Ectodermal cell (in vitro differentiated cells): ENCODE data around the gene CC2D1A.

ENCODE experiments used
- H3K27ac ChIP-seq: 2 replicates; pipeline ENCODE4 v1.7.0; 2013; ENCODE audit warnings: mild to moderate bottlenecking, low read depth, low read length; ENCODE audit not compliant: insufficient read depth, poor library complexity, severe bottlenecking
- H3K27me3 ChIP-seq: 2 replicates; pipeline ENCODE4 v1.7.0; 2013; ENCODE audit warnings: mild to moderate bottlenecking, low read length; ENCODE audit not compliant: insufficient read depth, control insufficient read depth, poor library complexity, severe bottlenecking
- H3K36me3 ChIP-seq: one replicate; pipeline ENCODE4 v1.7.0; 2013; ENCODE audit warnings: low read length; ENCODE audit not compliant: control insufficient read depth, insufficient read depth
- H3K4me1 ChIP-seq: one replicate; pipeline ENCODE4 v1.7.0; 2013; ENCODE audit warnings: low read length; ENCODE audit not compliant: control insufficient read depth, insufficient read depth
- H3K4me3 ChIP-seq: 2 replicates; pipeline ENCODE4 v1.7.0; 2013; ENCODE audit warnings: low read depth, low read length, control low read depth; ENCODE audit not compliant: insufficient read depth
- H3K9me3 ChIP-seq: 2 replicates; pipeline ENCODE4 v1.7.0; 2013; ENCODE audit warnings: mild to moderate bottlenecking, low read length, moderate library complexity; ENCODE audit not compliant: control insufficient read depth
- WGBS, 2 experiments: methylation state at CpG; one replicate each; pipeline ENCODE4 v1.1.7; 2013; ENCODE audit warnings: missing lambda C conversion rate in 2 of 2; 5-methylcytosine and 5-hydroxymethylcytosine counted together

CC2D1A gene

DNA sequence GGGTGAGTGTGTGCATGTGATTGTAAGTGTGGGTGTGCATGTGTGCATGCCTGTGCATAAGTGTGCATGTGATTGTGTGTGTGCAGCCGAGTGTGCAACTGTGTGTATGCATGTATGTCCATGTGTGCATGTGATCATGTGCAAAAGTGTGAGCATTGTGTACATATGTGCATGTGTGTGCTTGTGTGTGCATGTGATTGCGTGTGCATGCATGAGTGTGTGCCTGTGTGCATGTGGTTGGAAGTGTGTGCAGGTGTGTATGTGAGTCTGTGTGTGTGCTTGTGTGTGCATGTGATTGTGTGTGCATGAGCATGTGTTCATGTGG lies 28.7 kb downstream of the CC2D1A start:
- H3K4me3 ChIP-seq = no peak overlapping the region
- no peaks in the 10 kb centered on the region for H3K9me3 ChIP-seq
- WGBS, 2 experiments = 92 to 95% methylated on average over 2 of the region's 2 CpGs

GRCh38 chr19:13935765-13936510 lies 29.9 kb downstream of the CC2D1A start:
- no peaks in the 10 kb centered on the region for H3K27me3 ChIP-seq
- WGBS, 2 experiments = 60 to 65% methylated on average over 20 to 22 of the region's 22 CpGs

More for the DNA sequence above, 28.7 kb downstream of the CC2D1A start:
- no peaks in the 10 kb centered on the region for H3K36me3 ChIP-seq
- peaks cover 29% of the 10 kb centered on the region for H3K4me1 ChIP-seq
- no peak overlapping the region for H3K27ac ChIP-seq
- no peaks in the 10 kb centered on the region for H3K27me3 ChIP-seq

GRCh38 chr19:13937479-13938300 lies 31.7 kb downstream of the CC2D1A start:
- H3K27me3 ChIP-seq = no peaks in the 10 kb centered on the region
- no peaks in the 10 kb centered on the region for H3K36me3 ChIP-seq
- H3K9me3 ChIP-seq = no peaks in the 10 kb centered on the region
- no peak overlapping the region for H3K27ac ChIP-seq
- WGBS, 2 experiments = 34 to 36% methylated on average over 29 of the region's 29 CpGs
- H3K4me3 ChIP-seq = no peak overlapping the region
- peaks cover 29% of the 10 kb centered on the region for H3K4me1 ChIP-seq

More at GRCh38 chr19:13935765-13936510, 29.9 kb downstream of the CC2D1A start:
- H3K4me1 ChIP-seq = peaks cover 29% of the 10 kb centered on the region
- H3K4me3 ChIP-seq = no peak overlapping the region
- no peaks in the 10 kb centered on the region for H3K36me3 ChIP-seq
- H3K9me3 ChIP-seq = no peaks in the 10 kb centered on the region
- no peak overlapping the region for H3K27ac ChIP-seq

DNA sequence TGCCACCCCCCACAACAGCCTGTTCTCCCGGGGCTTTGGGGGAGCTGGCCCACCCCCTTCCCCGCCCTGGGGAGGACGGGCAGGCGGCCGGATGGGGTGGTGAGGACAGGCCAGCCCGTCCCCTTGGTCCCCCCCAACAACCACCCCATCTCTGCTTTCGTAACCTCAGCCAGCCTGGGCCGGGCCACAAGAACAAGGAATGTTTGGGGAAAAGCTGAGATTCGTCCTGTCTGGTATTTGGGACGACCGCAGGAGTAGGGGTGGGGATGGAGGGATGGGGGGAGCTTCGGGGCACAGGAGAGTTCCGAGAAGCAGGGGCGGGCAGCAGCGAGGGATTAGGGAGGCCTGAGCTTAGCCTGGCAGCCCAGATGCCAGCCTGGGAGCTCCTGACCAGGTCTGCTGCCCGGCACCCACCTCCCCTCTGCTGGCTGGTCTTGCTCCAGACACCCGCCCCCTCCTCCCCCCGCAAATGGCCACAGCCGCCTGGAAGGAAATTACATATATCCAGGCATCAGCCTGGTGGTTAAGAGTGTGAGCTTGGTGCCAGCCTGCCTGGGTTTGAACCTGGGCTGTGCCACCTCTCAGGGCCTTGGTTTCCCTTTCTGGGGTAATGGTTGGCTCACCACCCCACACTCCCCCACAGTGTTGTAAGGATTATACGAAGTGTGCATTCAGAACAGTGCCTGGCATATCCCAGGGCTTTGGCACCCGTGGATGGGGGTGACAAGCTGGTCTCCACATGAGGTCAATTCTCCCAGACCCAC lies 32.5 kb downstream of the CC2D1A start, which contains the start of gene PODNL1:
Gene PODNL1 (minus strand): TSS at position 117 of the 764 bp plus-strand sequence. CDS start 236 bp downstream, outside the sequence.
- no peak within 1 kb of the TSS for H3K4me3 ChIP-seq
- H3K9me3 ChIP-seq = no peaks in the 10 kb centered on the region
- 56 to 61% methylated on average over 16 to 21 of the region's 21 CpGs for WGBS, 2 experiments
- H3K27me3 ChIP-seq = no peaks in the 10 kb centered on the region
- H3K4me1 ChIP-seq = peaks cover 29% of the 10 kb centered on the region
- H3K27ac ChIP-seq = no peak within 1 kb of the TSS
- H3K36me3 ChIP-seq = no peaks in the 10 kb centered on the region

DNA sequence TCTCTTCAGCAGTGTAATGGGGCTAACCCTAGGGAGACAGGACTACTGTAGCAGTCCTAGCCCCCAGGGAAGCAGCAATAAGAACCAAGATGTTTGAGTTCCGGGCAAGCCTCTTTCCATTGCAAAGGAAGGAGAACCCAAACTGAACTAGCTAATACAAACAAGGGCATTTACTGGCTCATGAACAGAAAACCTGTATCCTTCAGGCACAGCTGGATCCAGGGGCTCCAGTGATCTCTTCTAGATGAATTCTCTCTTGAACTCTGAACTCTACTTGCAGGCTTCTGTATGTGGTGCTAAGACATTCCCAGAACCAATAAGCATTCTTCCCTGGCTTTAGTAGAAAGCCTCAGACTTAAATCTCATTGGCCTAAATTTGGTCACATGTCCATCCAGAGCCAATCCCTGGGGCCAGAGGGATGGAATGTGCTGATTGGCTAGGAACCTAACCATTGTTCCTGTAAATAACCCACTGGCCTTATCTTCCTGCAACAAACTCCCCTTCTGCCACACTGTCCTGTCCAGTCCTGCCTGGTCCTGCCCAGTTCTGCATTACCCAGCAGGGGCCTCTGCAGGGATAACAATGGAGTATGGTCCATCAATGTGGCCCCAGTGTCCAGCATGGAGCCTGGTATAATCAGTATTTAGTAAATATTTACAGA lies 36.2 kb downstream of the CC2D1A start:
- Histone ChIP-seq H3K36me3 (no peaks in the 10 kb centered on the region), H3K4me1 (peaks cover 16% of the 10 kb centered on the region), H3K27me3 (no peaks in the 10 kb centered on the region), H3K9me3 (no peaks in the 10 kb centered on the region), H3K4me3 (no peak overlapping the region), H3K27ac (no peak overlapping the region)
- 91 to 93% methylated on average over 1 of the region's 1 CpG for WGBS, 2 experiments

DNA sequence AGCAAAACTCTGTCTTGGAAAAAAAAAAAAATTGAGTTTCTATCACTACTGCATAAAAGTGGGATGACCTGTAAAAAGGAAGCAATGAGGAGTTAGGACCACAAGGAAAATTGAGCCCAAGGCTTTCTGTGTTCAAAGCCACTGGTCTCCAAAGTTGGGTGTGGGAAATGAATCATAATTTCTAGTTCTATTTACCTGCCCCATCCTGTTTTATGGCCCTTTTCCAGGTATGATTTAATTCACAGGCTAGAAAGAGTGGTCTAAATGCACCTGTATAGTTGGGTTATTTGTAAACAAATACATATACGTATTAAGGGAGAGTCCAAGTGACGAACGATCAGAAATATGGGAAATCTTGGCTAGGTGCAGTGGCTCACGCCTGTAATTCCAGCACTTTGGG lies 40.4 kb downstream of the CC2D1A start:
- Histone ChIP-seq H3K27ac (no peak overlapping the region), H3K4me3 (no peak overlapping the region), H3K4me1 (no peaks in the 10 kb centered on the region), H3K9me3 (no peaks in the 10 kb centered on the region), H3K36me3 (no peaks in the 10 kb centered on the region), H3K27me3 (no peaks in the 10 kb centered on the region)
- 94 to 95% methylated on average over 4 of the region's 4 CpGs for WGBS, 2 experiments

DNA sequence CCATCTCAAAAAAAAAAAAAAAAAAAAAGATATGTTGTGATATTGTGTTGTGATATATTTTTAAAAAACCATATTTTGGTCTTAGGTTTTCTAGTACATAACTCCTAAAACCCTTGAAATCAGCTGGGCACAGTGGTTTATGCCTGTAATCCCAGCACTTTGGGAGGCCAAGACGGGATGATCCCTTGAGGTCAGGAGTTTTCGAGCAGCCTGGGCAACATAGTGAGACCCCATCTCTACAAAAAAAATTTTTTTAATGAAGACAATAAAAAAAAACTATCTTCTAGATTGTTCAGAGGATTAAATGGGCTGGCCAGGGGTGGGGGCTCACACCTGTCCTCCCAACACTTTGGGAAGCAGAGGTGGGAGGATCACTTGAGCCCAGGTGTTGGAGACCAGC lies 45.0 kb downstream of the CC2D1A start:
- 82 to 98% methylated on average over 2 of the region's 2 CpGs for WGBS, 2 experiments
- Histone ChIP-seq H3K27me3 (no peaks in the 10 kb centered on the region), H3K36me3 (peaks cover 17% of the 10 kb centered on the region), H3K27ac (no peak overlapping the region), H3K9me3 (no peaks in the 10 kb centered on the region), H3K4me1 (peaks cover 4% of the 10 kb centered on the region), H3K4me3 (no peak overlapping the region)

GRCh38 chr19:13951799-13952153 lies 45.8 kb downstream of the CC2D1A start:
- H3K9me3 ChIP-seq = no peaks in the 10 kb centered on the region
- peak overlapping the region; percentile 29 for H3K4me3 ChIP-seq
- H3K36me3 ChIP-seq = peaks cover 23% of the 10 kb centered on the region
- H3K27me3 ChIP-seq = no peaks in the 10 kb centered on the region
- no peak overlapping the region for H3K27ac ChIP-seq
- peaks cover 4% of the 10 kb centered on the region for H3K4me1 ChIP-seq
- 23% methylated on average over 20 of the region's 20 CpGs for WGBS, 2 experiments

DNA sequence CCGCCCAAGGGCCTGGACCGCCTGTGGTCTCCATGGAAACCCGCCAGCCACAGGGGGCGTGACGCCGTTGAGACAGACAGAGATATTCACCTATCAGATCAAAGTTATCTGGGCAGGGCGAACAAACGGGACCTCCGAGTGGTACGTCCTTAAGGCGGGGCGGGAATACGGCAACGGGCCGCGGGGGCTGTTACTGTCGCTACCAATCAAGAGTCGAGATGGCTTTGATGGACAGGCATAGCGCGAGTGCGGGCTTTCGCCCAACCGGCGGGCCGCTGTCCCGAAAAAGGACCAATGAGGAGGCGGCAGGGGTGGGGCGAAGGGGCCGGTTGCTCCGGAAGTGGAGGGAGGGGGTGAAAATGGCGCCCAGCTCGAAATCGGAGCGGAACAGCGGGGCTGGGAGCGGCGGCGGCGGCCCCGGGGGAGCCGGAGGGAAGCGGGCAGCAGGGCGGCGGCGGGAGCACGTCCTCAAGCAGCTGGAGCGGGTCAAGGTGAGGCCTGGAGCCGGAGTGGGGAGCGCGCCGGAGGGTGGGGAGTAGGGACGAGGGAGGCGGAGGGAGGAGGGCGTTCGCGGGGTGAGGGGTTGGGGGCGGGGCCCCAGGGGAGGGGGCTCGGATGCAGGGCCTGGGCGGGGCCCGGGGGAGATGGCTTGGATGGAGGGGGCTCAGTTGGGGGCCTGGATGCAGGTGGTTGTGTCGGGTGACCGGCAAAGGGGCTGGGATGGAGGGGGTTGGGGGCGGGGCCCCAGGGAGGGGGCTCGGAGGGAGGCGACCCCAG lies 46.3 kb downstream of the CC2D1A start, which contains the start of gene DCAF15:
Gene DCAF15 (plus strand): TSS at position 356 of the 777 bp plus-strand sequence. CDS start 4 bp downstream, at position 360.
- H3K4me1 ChIP-seq = peaks cover 4% of the 10 kb centered on the region
- WGBS, 2 experiments = 1% methylated on average over 55 to 63 of the region's 65 CpGs
- peak within 1 kb of the TSS; percentile 95 for H3K27ac ChIP-seq
- H3K36me3 ChIP-seq = peaks cover 23% of the 10 kb centered on the region
- H3K9me3 ChIP-seq = no peaks in the 10 kb centered on the region
- H3K27me3 ChIP-seq = no peaks in the 10 kb centered on the region
- peak within 1 kb of the TSS; percentile 55 for H3K4me3 ChIP-seq
